Renal cortex interstitium (tissue), 11 donors: ENCODE results near the gene MMP28. TPM values are rescaled to one million over a fixed set of nuclear protein-coding genes. Genes with fewer than 3 reads are reported as not detected.

Experiments used
- DNase-seq, 11 donors: peaks; one replicate each; pipeline ENCODE4 v3.0.0-alpha.2; 2013; ENCODE audit warnings: low read depth in 9 of 11, low spot score in 4 of 11; ENCODE audit errors: extremely low read depth in 1 of 11
- polyA plus RNA-seq, 3 donors: library from polyadenylated mRNA; unstranded; fragments of 120-200 nt; gene quantifications; one replicate each; pipeline ENCODE4 v1.2.1, GENCODE V29; 2013; ENCODE audit not compliant: insufficient read length in 3 of 3

Gene MMP28
- polyA plus RNA-seq, 3 donors = 1.3 to 2.4 (median 2.1) TPM

DNA sequence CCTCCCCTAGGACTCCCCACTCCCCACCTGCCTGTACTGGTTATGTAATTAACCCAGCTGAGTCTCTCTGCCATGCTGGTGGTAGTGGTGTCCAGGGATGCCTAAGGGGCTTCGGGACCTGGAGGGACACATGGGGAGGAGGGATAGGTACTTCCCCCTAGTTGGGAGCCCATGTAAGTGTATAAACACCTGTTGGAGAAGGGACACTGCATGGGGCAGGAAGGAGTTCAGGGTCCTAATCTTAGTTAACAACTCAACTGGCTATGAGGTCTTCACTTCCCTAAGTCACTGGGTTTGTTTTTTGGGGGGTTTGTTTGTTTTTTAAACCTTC is 62.7 kb downstream of the MMP28 start:
- DNase-seq = no peak

DNA sequence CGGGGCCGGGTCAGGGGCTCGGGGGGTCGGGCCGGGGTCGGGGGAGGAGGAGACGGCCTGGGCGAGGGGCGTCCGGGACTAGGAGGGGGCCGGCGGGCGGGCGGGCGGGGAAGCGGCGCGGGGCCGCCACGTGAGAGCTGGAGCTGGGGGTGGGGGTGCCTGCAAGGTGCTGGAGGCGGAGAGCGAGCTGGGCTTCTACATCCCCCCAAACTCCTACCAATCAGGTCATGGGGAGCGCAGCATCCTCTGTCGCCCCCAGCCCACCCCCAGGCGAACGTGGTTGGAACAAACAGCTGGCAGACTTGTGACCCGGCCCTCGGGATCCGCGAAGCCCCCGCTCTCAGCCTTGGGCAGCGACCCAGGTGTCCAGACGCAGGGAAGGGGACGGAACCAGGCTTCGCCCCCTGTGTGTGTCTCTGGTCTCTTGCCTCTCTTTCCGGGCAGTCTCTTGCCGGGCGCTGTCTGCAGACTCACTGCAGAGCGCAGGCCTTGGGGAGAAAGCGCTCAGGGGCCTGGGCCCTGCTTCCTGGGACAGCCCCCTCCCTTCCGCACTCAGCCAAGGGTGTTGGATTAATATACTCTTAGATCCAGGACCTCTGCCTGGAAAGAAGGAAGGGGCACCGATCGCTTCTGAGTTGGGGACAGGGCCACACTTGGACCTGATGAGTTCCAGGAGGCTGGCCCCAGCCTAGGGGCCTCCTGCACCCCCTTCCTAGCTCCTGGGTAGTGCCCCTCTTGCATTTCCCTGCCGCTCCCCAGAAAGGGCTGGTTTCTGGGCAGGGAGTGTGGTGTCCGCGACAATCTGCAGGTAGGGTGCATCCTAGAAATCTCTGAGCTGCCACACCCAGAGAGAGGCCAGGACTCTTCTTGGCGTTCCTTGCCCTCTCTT is 63.3 kb downstream of the MMP28 start:
- DNase-seq = no peak

DNA sequence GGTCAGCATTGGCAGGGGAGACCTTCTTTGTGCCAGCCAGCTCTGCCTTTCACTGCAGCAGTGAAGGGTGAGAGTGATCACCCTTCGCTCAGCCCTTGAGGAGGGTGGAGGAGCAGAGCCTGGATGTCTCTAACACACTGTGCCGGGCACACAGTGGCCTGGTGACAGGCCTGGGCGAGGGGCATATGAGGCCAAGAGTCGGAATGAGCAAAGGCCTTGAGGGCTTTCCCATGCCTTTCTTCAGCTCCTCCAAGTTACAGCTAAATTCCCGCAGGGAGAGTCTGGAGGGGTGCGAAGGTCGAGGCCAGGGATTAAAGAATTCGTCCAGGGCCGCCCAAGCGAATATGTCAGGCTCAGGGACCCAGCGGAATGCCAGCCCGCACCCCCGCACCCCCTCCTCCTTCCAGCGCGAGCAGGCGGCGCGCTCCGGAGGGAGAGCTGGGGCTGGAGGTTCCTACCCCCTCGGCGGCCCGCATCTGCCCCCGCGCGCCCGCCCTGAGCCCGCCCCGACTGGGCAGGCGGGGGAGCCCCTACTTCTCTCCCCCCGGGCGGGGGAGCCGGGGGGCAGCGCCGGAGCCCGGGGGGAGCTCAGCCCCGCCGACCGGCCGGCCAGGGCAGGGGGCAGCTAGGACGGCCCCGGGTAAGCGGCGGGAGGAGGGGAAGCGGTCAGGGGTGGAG is 64.1 kb downstream of the MMP28 start, which contains the start of gene RASL10B:
Gene RASL10B (plus strand): TSS at position 401 of the 678 bp plus-strand sequence. CDS start 3,546 bp downstream, outside the sequence.
- peak in 1 of 11 donors; percentile 52 for DNase-seq

DNA sequence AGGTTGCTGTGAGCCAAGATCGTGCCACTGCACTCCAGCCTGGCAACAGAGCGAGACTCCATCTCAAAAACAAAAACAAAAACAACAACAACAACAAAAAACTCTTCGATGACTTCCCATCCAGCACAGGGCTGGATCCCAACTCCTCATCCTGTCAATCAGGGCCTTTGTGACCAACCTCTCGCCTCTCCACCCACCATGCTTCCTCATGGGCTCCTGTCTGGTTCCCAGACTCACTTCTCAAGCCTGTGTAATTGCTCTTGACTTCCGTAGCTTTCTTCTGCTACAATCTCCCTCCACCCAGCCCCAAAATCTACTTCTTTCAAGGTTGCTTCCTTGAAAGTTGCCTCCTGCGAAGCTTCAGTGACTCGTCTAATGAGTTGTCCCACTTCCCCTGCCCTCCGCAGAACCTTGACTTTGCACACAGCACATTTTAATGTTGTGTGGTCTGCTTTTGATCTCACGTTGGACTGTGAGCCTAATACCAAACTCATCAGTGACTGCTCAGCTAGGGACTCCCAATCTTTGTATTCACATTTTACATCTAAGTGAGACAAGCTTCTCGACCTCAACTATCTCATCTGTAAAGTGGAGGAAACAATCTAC is 64.9 kb downstream of the MMP28 start:
- DNase-seq = no peak

DNA sequence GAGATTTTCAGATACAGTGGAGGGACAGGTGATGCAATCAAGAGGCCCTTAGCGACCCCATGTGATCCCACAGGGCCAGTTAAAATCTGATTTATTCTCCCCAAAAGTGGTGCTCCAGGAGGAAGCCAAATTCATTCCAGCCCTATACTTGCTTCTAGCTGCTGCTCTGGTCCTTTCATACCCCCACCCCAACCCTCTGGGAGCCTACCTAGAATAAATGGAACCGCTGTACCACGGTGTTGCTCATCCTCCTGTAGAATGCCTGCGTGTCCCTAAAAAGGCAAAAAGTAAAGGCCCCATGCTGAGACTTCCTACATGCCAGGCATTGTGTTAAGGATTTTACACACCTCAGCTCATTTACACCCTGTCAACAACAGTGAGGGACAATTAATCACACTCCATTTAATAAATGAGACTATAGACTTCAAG is 66.0 kb downstream of the MMP28 start:
- DNase-seq = no peak

DNA sequence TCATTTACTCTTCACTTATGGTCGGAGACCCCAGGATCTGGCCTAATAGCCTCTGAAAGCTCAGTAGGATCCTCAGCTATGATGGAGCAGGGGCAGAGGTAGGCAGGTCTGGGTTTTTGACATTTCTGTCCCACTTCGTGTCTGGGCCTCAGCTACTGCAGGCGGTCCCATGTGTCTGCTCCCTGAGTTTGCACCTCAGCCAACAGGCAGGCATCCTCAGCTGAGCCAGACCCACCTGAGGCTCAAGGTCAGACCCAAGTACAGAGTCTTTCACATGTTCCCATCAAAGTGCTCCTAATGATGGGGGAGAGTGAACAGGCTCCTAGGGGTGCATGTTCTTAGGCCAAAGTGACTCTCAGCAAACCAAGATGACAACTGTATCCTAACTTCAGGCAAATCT is 66.9 kb downstream of the MMP28 start:
- DNase-seq = no peak

DNA sequence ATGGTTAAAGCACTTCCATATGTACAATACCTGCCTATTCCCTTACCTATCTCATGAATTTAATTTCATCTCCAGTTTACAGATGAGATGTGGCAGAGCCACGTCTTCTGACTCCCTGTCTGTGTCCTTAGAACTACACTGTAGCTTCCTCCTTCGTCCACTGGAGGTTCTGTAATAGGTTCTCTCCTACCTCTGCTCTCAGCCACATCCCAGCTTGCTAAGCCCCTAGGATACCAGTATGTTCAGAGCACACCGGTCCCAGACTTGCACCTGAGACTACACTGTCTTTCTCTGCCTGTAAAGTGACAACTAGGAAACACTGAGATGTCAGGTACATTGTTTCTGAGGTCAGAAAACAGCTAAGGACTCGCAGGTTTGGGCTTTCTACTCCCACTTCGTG is 67.8 kb downstream of the MMP28 start:
- DNase-seq = no peak

DNA sequence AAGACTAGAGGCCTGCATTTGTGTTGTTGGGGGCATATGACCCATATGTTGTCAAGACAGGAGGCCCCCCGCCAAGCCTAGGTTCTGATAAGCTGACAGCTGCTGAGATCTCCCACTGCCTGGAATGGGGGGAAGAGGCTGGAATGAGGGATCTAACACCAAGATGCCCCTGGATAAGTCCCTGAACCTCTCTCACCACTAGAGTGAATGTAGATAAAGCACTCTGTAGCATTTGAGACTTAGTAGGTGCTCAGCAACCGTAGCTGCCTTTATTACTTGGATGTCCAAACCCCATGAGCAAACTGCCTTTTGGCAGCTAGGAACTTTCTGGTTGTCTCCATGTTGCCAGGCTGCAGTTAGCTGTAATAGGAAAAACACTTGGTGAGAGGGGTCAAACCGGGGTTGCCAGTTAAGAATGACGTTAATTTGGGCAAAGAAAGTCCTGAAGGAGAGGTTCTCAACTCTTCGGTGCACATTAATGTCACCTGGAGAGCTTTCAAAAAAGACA is 68.4 kb downstream of the MMP28 start:
- DNase-seq = no peak

DNA sequence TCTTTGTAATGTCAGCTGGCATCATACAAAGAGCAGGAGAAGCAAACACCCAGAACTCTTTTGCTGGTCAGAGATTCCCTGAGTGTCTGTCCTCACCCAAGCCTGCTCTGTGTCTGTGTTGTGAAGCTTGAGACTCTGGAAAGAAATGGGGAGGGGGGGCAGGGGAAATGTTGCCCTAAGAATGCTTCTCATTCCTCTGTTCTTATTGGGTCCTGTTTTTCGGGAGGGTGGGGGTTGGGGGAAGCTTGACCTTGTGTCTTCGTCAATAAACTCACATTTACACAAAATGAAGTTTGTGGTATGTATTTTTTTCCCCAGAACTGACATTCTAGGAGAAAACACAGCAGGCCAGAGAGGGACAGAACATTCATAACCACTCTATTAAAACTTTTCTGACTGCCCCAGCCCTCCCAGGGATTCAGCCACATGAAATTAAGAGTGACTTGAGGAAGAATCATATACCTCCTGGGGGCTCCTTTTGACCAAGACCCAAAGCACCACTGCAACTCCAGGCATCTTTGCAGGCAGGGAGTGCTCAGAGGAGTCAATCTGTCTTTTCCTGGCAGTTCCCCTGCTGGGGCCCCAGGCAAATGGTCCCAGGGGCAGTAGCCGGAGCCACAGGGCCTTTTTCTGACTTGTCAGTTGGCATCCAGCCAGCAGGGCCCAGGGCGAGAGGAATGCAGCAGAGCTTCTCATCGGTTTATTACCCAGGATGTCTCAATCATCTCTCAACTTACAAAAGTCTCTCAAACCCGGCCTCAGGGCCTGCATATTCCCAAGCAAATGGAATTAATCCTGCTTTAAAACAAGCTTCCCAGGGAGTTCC is 69.1 kb downstream of the MMP28 start:
- peak in 8 of 11 donors; percentile 41 to 72 (median 58) for DNase-seq

DNA sequence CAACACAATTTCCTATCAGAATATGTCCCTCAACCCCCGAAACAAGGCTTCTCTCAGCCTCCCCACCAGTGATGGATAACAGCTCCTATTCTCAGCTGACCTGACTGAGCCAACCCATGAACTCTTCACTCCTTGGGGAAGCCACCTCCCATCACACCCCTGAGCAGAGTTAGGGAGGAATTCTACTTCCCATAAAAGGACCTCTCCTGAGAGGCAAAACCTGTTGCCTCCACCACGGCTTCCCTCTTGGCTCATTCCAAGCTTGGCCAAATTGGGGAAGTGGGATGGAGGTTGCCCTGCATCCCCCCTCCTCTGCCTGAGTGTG is 69.7 kb downstream of the MMP28 start:
- DNase-seq = no peak

DNA sequence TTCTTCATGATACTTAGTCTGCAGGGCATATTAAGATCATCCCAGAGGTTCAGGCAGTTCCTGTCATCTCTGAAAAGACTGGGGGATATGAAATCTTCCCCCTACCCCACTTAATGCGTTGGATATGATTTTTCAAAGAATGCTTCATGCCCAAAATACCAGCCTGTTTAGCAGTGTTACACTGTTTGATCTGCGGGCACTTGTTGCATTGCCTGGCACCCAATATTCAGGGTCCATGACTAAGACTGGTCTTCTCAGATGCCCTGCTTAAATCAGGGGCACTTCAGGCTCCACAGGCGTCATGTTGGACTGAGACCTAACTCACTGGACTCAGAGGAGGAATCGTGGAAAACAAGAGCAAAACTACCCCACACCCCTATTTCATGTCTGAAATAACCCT is 70.4 kb downstream of the MMP28 start:
- DNase-seq = no peak

DNA sequence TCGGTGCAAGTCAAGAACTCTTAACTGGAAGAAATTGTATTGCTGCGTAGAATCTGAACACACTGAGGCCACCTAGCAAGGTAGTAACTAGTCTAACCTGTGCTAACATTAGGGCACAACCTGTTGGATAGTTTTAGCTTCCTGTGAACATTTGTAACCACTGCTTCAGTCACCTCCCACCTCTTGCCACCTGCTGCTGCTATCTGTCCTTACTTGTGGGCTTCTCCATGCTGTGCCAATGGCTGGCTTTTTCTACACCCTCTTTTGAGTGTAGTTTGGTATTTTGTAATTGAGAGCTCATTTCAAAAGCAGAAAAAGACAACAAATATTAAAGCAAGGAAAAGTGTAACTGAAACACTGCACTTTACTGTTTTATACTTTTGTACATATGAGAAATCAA is 71.7 kb downstream of the MMP28 start:
- no peak for DNase-seq

DNA sequence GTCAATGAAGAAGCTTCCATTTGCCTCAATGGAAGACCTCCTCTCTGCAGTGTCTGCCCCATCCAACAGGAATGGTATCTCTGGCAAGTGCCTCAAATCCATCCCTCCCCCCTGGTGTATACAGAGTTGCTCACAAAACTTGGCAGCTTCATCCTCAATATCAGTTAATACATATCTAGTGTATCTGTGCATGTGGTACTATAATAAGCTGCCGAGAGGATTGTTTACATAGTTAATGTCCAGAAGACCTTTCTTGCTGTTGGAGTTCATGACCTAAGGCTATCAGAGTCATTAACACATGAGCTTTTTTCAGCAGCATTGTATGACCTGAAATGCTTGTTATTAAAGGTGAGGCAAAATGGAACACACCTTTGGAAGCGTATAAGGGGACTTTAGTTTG is 78.0 kb downstream of the MMP28 start:
- DNase-seq = no peak

DNA sequence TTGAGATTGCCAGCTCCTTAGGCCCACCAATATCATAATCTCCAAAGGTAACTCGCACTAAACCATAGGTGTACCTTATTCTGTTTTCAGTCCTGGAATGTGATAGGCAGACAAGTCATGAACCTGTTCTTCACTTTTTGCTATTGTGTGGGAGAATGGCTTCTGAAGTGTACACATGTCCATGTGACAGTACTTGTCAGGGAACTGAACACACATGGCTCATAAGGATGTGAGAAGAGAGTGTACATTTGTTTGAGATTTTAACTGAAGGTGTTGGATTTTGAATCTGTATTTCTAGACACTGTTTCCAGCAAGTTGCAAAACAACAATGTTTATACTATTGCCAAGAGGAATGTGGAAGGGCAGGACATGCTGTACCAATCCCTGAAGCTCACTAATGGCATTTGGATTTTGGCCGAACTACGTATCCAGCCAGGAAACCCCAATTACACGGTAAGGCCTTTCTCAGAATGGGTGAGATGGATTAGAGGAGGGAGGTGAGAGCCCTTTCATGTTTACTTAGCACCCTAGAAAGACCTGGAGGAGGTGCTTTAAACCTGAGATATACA is 78.5 kb downstream of the MMP28 start:
- DNase-seq = no peak

DNA sequence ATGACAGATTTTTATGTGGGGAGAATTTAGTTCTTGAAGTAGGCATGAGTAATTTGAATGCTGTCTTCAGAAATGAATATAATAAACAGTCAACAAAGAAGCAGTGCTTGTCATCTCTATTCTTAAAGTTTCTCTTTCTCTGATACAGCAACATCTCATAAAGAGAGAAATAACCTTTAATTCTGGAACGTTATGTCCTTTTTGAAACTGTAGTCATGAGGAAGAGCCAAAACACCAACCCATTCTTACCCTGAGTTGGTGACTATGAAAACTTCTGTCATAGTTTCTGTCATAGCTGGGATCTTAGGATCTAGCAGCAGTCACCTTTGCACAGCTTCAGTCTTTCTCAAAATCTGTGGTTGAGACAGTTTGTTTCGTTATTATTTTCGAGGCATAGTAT is 79.3 kb downstream of the MMP28 start:
- no peak for DNase-seq
